ENCODE measurements around the gene ATP10B. TPM values are rescaled to one million over a fixed set of nuclear protein-coding genes. Genes with fewer than 3 reads are reported as not detected.

ATP10B gene
- total RNA-seq, 2 donors from 2014 or later = 0.47 TPM; not detected in 1

DNA sequence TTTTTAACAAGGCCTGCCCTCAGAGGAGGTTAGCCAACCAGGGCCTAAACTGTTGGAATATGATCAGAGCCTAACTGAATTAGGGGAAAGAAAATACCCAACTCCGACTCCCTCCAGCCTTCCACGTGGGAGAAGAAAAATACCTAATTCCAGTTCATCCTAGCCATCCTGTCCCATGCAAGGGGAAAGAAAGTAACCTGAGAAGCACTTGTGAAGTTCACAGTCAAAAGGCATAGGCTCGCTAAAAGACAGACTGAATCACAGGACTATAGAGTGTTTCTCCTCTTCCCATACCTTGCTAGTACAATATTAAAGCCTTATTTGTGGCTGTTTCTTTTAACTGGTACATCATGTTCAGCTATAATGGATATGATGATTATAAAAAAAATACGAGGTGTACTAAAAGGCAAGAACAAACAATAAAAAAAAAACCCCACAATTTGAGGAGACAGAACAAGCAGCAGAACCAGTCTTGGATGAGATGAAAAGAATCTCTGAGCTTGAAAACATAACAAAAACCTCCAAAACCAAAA, 18.0 kb upstream of the ATP10B start:
- Histone ChIP-seq H3K4me1 (no peaks in the 10 kb centered on the region), H3K4me3 (no peak overlapping the region), H3K27me3 (no peaks in the 10 kb centered on the region), H3K27ac (no peak overlapping the region), H3K9me3 (no peaks in the 10 kb centered on the region), H3K36me3 (no peaks in the 10 kb centered on the region)
- no peak for DNase-seq (ENCODE audit: low spot score)
- TF ChIP-seq, protein P1, sequence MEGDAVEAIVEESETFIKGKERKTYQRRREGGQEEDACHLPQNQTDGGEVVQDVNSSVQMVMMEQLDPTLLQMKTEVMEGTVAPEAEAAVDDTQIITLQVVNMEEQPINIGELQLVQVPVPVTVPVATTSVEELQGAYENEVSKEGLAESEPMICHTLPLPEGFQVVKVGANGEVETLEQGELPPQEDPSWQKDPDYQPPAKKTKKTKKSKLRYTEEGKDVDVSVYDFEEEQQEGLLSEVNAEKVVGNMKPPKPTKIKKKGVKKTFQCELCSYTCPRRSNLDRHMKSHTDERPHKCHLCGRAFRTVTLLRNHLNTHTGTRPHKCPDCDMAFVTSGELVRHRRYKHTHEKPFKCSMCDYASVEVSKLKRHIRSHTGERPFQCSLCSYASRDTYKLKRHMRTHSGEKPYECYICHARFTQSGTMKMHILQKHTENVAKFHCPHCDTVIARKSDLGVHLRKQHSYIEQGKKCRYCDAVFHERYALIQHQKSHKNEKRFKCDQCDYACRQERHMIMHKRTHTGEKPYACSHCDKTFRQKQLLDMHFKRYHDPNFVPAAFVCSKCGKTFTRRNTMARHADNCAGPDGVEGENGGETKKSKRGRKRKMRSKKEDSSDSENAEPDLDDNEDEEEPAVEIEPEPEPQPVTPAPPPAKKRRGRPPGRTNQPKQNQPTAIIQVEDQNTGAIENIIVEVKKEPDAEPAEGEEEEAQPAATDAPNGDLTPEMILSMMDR (IDR thresholded peaks at IDR 0.05) = no peak

DNA sequence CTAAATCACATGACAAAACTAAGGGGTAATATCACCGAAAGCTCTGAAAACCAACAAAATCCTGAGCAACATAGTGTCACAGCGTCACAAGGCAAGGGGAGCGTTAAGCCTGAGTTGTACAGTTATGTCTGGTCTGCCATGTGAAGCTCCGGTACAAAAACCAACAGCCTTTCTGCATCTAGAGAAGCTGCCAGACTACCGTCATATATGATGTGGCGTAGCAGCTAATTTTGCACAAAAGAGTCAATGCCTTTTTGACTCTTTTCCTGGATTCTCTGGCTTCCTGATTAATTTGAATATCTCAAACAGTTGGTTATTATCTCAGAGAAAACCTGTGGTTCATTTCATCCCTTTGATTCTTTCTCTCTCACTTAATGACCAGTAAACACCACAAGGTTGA, 16.0 kb upstream of the ATP10B start:
- no peak overlapping the region for H3K27ac ChIP-seq
- H3K4me3 ChIP-seq = no peak overlapping the region
- no peaks in the 10 kb centered on the region for H3K9me3 ChIP-seq
- H3K36me3 ChIP-seq = no peaks in the 10 kb centered on the region
- H3K4me1 ChIP-seq = no peaks in the 10 kb centered on the region
- no peak for DNase-seq (ENCODE audit: low spot score)
- TF ChIP-seq, protein P1 (IDR thresholded peaks at IDR 0.05) = no peak
- no peaks in the 10 kb centered on the region for H3K27me3 ChIP-seq

DNA sequence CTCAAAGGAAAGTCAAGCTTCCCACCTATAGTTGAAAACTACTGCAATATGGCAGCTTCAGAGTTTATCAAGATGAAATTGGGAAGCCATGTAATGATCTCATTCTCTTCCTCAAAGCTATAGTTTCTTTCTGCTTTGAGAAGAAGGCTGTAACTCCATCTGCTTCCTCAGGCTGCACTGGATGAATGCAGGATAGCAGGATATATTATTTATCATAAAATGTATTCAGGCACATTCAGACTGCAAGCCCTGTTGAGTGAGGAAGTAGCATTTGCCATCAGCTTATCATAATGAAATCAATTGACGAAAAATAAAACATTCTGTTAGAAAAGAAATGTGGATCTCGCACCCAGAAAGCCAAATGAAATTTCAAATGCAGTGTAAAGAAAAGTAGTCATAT, 560 bp downstream of the ATP10B start:
- DNase-seq (ENCODE audit: low spot score) = no peak
- Histone ChIP-seq H3K36me3 (no peaks in the 10 kb centered on the region), H3K4me1 (no peaks in the 10 kb centered on the region), H3K27me3 (no peaks in the 10 kb centered on the region), H3K27ac (no peak overlapping the region), H3K9me3 (no peaks in the 10 kb centered on the region), H3K4me3 (no peak overlapping the region)
- TF ChIP-seq, protein P1 (IDR thresholded peaks at IDR 0.05) = no peak

DNA sequence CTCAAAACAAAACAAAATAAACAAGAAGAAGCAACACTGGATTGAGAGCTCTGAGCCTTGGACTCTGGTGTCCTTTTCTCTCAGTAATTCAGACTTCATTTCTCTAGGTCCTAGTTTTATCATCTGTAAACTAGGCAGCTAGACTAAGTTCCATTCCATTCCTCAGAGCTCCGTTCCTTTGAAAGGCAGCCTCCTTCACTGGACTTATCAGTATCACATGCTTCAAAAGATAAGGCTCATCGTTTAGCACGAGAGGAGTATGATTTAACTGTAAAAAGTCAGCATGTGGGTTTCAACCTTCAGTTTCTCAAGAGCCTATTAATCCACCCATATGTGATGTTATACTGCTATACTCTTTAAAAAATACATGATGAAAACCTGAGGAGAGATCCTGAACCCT, 1.6 kb downstream of the ATP10B start:
- Histone ChIP-seq H3K4me1 (no peaks in the 10 kb centered on the region), H3K4me3 (no peak overlapping the region), H3K36me3 (no peaks in the 10 kb centered on the region), H3K9me3 (no peaks in the 10 kb centered on the region), H3K27me3 (no peaks in the 10 kb centered on the region), H3K27ac (no peak overlapping the region)
- TF ChIP-seq, protein P1 (IDR thresholded peaks at IDR 0.05) = no peak
- DNase-seq (ENCODE audit: low spot score) = no peak

DNA sequence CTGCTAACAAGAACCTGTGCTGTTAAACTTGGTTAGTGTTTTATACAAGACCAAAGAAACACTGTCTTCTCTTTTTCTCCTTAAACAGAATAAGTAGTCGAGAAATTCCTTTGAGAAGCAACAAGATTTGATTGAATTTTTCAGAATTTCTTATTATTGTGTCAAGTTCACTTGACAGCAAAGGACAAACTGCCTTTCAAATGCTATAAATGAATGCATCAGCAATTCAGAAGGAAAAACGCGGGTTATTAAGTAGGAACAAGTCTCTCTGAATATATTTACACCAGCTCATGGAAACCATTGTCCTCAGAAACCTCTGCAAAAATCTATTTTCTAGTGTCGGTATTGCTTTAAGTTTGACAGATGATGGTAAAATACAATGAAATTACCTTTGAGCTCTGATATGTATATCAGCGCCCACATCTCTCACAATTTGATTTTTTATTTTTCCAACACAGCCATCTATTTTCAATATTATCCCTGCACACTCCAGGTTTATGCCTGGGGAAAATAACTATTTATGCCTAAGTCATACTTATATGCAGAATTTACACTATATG, 4.4 kb downstream of the ATP10B start:
- no peaks in the 10 kb centered on the region for H3K4me1 ChIP-seq
- no peaks in the 10 kb centered on the region for H3K36me3 ChIP-seq
- H3K27ac ChIP-seq = no peak overlapping the region
- H3K27me3 ChIP-seq = no peaks in the 10 kb centered on the region
- no peak for DNase-seq (ENCODE audit: low spot score)
- no peaks in the 10 kb centered on the region for H3K9me3 ChIP-seq
- TF ChIP-seq, protein P1 (IDR thresholded peaks at IDR 0.05) = no peak
- no peak overlapping the region for H3K4me3 ChIP-seq

DNA sequence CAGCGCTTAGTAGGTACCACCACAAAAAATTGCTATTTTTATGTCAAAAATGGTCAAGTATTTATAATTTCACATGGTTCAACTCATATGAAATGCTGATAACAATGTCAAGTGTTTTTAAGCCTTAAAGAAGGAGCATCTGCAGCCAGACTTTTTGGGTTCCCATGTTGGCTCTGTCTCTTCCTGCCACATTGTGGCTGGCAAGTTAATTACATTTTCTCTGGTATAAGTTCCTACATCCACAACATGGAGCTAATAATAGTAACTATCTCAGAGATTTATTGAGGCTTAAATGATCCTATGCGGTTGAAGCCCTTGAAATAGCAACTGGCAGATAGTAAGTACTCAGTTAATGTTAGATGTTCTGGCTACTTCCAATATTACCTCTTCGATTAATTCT, 5.4 kb downstream of the ATP10B start:
- Histone ChIP-seq H3K27me3 (no peaks in the 10 kb centered on the region), H3K4me3 (no peak overlapping the region), H3K4me1 (no peaks in the 10 kb centered on the region), H3K9me3 (no peaks in the 10 kb centered on the region), H3K27ac (no peak overlapping the region), H3K36me3 (no peaks in the 10 kb centered on the region)
- TF ChIP-seq, protein P1 (IDR thresholded peaks at IDR 0.05) = no peak
- DNase-seq (ENCODE audit: low spot score) = no peak
